Left cardiac atrium (tissue), 4 donors: ENCODE data around the gene TMEM154. TPM values are rescaled to one million over a fixed set of nuclear protein-coding genes. Genes with fewer than 3 reads are reported as not detected.
A peak's percentile ranks its signal among the peaks of the same experiment; 100 is the strongest.
"Not testable (repeated sequence)": the region's sequence is repeated elsewhere in the genome, so short reads cannot be mapped to it uniquely, and the experiment has no call there.

Experiments used
- ATAC-seq, 2 donors: fragments of 200-7000 bp; cut with Tn5 transposase; one replicate each; pipeline ENCODE4 v1.9.1; 2020; ENCODE audit warnings: mild to moderate bottlenecking in 2 of 2, moderate library complexity in 2 of 2
- DNase-seq: peaks from one replicate; pipeline ENCODE4 v3.0.0-alpha.2; 2020
- intact Hi-C, 2 donors: fragments of 100-400 bp; cut with DNase I; formaldehyde crosslinking; loops; one replicate each; pipeline versions ENCODE4 v1.14.1 to v1.15.1; 2022 to 2023
- total RNA-seq, 2 donors: library from RNA; stranded (reverse); fragmentation: NEBNext Ultra II Directional; extraction: Animal tissue kit (Norgen Biotek cat#: 25700); gene quantifications; one replicate each; pipeline ENCODE4 v1.2.1, GENCODE V29; 2021
- donor health status: DM: no; HTN: yes; CAD: no.
- donor health status: DM: no; HTN: yes; CAD: no; lungs with severe emphysema.
- donor health status: DM: yes; HTN: yes; CAD: no.
- donor health status: Dilated cardiomyopathy.

TMEM154 gene
- total RNA-seq, 2 donors from 2014 or later, result 2.8 to 4.4 TPM

DNA sequence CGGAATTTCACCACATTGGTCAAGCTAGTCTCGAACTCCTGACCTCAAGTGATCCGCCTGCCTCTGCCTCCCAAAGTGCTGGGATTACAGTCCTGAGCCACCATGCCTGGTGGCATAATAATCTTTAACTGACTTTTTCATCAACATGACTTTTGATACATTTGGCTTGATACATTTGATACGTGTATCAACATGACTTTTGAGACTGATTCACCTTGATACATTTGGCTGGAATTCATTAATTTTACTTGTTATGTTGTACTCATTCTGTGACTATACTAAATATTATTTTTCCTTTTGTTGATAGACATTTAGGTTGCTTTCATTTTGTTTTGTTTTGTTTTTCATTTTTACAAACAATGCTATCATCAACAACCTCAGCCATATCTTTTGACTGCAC lies 6.3 kb downstream of the TMEM154 start:
- ATAC-seq (no peak), DNase-seq (no peak)
- intact Hi-C loops, result no loop called here

GRCh38 chr4:152672206-152673092 lies 7.3 kb downstream of the TMEM154 start:
- intact Hi-C loops, result no loop called here
- DNase-seq (no peak), ATAC-seq (no peak)

DNA sequence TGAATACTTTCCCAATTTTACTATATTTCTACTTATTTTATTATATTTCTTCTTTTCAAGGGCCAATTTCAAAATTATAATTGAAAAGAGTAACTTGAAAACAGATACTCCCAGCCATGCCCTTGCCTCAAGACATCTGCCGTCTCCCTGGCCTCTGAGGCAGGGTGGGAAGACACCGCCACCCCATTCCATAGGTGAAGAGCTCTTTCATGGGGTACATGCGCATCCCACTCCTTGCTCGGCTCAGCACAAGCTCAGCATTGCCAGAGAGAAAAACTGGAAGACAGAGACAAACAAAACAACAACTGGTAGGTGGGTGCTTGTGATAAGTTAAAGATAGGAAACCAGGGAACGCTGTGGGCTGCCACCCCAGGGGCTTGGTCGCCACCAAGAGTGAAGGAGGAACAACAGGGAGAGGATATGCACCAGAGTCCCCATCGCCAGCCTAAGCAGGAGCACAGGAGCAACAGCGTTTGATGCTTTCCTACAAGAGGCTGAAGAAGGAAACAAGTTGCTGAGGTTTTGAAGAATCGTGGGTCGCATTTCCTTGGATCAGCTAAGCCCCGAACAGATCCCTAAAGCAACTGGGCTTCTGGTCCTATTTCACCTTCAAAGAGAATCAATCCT lies 11.3 kb downstream of the TMEM154 start:
- intact Hi-C loops, result no loop called here
- ATAC-seq (no peak), DNase-seq (no peak)

DNA sequence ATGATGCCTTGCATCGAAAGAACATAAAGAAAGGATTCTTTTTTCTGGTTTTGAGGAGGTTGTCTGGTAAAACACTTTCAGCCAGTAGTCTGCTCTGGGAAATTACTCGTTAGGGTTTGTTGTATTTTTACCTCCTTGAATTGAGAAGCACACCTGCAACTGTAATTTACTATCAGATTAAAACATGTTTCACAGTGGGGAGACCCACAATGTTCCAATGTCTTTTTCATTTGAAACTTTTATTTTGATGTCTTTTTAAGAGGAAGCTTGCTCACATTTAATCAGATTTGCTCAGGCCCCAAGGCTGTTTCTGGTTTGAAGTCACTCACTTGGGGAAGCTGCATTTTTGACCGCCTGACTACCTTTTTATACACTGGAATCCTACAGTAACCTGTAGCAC lies 12.0 kb downstream of the TMEM154 start:
- ATAC-seq (no peak), DNase-seq (no peak)
- intact Hi-C loops, result no loop called here

- DNase-seq (no peak), ATAC-seq (no peak)
- intact Hi-C loops, result no loop called here
Measured at GRCh38 chr4:152666946-152667345, 12.9 kb downstream of the TMEM154 start.

DNA sequence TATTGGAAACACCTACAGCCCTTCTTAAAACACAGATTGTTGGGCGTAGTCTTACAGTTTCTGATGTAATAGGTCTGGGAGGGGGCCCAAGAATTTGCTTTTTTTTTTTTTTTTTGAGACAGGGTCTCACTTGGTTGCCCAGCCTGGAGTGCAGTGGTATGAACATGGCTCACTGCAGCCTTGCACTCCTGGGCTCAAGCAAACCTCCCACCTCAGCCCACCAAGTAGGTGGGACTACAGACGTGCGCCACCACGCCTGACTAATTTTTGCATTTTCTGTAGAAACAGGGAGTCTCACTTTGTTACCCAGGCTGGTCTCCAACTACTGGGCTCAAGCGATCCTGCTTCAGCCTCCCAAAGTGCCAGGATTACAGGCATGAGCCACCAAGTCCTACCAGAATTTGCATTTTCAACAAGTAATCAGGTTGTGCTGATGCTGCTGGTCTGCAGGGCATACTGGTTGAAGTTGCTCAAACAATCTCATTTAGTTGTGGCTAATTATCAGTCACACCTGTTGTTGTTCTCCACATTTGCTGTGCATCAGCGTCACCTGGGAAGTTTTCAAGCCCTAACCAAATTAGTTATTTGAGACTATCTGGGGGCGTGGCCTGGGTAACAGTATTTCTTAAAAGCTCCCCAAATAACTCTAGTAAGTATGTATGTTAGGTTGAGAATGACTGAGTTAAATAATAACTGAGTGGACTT lies 14.0 kb downstream of the TMEM154 start:
- no peak for DNase-seq
- ATAC-seq, result no peak
- intact Hi-C loops, result no loop called here

- ATAC-seq, DNase-seq, intact Hi-C loops: not testable (repeated sequence)
Measured at GRCh38 chr4:152664067-152664378, 15.8 kb downstream of the TMEM154 start.

DNA sequence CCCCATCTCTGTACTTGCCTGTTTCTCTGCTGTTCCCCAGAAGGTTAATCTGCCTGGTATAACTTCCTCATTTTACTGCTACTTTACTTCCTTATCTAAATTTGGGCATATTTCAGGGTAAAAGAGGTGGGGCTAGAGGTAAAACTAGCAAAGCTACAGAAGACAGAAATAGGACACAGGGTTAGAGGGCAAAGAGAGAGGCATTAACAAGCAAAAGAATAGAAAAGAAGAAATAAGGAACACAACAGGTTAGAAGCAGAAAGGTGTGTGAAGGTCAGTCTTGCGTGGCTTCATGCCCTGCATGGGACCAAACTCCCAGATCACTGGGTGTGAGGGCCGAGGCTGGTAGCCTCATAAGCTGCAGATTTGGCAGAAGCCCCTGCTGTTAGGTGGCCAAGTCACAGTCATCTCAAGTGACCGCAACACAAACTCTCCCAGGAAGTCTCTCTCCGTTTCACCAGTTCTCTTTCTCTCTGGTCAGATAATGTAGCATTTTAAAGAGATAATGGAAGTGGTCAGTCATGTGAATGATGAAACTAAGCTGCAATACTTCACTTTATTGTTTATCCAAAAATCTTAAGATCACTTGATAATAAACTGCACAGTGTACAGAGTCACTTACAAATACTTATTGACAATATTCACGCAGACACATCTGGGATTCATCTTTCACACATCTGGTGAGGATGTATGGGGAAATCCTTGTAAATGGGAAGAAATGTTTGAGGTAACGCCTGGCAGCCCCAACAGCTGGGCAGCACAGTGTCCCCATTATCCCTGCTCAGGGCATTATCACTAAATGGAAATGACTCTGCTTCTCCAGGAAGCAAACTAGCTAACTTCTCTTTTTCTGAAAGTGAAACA lies 16.4 kb downstream of the TMEM154 start:
- ATAC-seq (no peak), DNase-seq (no peak)
- intact Hi-C loops, result no loop called here

DNA sequence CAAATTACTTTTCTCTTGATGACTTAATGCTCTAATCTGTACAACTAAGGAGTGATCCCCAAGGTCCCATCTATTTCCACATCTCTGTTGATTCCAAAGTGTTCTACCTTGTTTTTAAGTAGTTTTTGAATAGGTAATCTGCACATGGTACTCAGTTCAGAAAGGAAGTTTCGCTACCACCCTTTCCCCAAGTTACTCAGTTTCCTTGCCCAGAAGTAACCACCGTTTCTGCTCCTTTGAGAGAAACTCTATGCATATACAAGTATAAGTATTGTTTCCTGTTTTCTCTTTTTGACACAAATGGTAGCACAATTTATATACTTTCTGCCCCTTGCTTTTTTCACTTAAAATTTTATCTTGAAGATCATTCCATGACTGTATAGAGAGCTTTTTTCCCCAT lies 18.1 kb downstream of the TMEM154 start:
- ATAC-seq (no peak), DNase-seq (no peak)
- intact Hi-C loops, result no loop called here

GRCh38 chr4:152660526-152660925 lies 19.3 kb downstream of the TMEM154 start:
- intact Hi-C loops, result no loop called here
- no peak for ATAC-seq
- DNase-seq, result no peak

GRCh38 chr4:152659806-152660205 lies 20.0 kb downstream of the TMEM154 start:
- intact Hi-C loops, result no loop called here
- ATAC-seq, result no peak
- DNase-seq, result no peak

DNA sequence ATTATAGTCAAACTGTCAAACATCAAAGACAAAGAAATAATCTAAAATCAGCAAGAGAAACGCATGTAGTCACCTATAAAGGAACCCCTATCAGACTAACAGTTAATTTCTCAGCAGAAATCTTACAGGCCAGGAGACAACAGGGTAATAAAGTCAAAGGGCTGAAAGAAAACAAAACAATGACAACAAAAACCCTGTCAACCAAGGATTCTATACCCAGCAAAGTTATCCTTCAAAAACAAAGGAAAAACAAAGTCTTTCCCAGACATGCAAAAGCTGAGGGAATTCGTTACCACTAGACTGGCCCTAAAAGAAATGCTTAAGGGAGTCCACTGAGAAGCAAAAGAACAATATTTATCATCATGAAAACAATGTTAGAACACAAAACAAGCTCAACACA lies 22.1 kb downstream of the TMEM154 start:
- ATAC-seq (no peak), DNase-seq (no peak)
- intact Hi-C loops, result no loop called here

DNA sequence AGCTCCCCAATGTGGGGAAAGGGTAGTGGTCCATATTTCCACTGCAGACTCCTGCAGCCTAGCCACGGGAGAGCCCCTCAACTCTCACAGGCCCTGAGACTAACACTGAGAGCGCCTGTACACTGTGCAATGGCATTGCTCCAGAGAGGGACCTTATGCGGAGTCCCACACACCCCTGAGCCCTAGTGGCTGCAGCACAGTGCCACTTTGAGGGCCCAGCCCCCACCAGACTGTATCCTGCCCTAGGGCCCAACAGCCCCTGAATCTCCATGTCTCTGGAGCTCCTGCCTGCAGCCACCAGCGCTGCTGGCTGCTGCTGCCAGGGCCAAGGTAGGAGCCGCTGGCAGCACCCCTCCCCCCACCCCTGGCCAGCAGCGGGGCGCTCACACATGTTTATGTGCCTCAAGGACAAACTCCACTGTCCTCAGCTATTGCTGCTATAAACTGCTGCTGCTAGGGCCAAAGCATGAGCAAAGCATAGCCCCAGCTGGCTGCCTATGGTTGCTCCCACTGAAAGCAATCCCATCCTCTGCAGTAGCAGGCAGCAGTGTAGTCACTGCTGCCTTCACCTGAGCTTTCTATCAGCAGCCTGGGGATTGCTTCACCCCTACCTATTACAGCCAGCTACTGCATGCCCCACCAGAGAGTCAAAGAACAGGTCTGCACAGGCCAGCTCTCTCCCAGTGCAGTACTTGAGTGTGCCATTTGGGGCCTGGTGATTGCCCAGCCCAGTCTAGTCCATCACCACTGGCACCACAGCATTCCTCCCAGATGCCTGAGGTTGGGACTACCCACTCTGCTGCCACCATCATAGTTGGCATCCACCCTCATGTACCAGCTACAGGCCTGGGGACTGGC lies 24.3 kb downstream of the TMEM154 start:
- DNase-seq (no peak), ATAC-seq (no peak)
- intact Hi-C loops, result no loop called here

DNA sequence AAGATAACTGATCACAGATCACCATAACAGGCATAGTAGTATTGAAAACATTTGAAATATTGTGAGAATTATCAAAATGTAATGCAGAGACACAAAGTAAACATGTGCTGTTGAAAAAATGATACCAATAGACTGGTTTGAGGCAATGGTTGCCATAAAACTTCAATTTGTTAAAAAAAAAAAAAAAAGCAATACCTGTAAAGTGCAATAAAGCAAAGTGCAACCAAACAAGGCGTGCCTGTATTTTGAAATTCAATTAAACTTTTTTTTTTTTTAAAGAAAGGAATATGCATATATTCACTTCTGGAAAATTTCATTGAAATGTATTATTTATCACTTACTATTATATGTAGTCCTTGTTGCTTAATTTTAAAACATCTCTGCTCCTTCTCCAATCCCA lies 27.7 kb downstream of the TMEM154 start:
- DNase-seq (no peak), ATAC-seq (no peak)
- intact Hi-C loops, result no loop called here

DNA sequence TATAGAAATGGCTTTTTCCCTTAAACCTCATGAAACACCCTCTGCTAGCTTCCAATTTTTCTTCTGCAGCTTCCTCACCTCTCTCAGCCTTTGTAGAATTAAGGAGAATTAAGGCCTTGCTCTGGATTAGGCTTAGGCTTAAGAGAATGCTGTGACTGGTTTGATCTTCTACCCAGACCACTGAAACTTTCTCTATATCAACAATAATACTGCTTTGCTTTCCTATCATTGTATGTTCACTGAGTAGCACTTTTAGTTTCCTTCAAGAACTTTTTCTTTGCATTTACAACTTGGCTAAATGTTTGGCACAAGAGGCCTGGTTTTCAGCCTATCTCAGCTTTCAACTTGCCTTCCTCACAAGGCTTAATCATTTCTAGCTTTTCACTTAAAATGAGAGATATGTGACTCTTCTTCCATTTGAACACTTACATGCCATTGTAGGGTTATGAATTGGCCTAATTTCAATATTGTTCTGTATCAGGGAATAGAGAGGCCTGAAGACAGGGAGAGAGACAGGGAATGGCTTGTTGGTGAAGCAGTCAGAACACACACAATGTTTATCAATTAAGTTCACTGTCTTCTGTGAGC lies 28.2 kb downstream of the TMEM154 start:
- no peak for ATAC-seq
- no peak for DNase-seq
- intact Hi-C loops, result no loop called here

DNA sequence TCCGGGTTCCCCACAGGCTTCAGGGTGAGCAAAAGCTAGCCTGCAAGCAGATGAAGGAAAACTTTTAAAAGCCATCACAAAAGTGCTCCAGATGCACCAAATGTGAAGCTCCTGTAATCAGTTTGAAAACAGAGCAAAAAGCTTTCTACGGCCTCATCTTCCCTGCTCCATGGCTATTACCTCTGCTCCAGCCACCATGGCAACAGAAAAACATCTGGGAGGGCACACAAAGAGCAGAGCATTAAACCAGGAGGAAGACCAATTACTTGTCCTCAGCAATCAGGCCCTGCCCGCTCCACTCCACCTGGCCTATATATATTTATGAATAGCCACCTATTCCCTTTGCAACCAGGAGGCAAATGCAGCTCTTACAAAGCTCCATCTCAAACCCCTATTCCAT lies 33.6 kb downstream of the TMEM154 start:
- ATAC-seq, result no peak
- no peak for DNase-seq
- intact Hi-C loops, result loop anchor here (10.0 kb wide), 2 partner anchors 151 to 191 kb away; no protein-coding TSS in a partner anchor

DNA sequence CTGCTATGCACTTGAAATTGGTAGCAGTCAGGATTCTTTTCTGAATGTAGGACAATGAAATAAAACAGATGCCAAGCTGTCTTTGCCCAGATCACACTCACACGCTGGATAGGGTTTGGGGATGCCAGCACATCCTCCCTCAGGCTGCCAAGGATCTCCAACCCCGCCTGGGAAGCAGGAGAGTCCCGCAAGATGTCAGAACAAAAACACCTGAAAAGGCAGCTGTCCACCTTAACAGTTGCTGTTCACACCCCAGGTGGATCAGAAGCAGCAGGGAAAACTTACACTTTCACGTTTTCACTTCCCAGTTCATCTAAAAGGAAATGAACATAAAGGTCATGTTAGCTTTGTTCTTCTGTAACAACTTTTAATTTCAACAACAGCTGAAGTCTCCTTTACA lies 35.7 kb downstream of the TMEM154 start:
- ATAC-seq (peak in 1 of 2 donors; percentile 64), DNase-seq (no peak)
- intact Hi-C loops, result loop anchor here (10.0 kb wide), 2 partner anchors 149 to 189 kb away; no protein-coding TSS in a partner anchor
